ENCODE measurements around the gene ETF1. TPM values are rescaled to one million over a fixed set of nuclear protein-coding genes. Genes with fewer than 3 reads are reported as not detected.

The ETF1 gene
- total RNA-seq, 1 donor from 2014 or later, result 116 TPM

DNA sequence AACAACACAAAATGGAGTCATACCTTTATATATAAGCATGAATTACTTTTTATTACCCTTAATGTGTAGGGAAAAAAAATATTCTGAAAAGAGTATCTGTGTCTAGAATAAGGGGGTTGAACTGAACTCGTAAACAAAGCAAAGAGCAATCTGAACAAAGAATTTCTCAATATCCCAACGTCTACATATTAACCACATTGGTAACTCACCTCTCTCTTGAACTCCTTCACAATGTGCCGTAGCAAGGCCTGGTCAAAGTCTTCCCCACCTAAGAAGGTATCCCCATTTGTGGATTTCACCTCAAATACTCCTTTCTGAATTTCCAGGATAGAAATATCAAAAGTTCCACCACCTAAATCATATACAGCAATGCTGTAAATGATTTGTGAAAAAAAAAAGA is 23.8 kb upstream of the ETF1 start:
- H3K27me3 Mint-ChIP-seq (ENCODE audit: insufficient read depth, low read depth), result no peaks in the 10 kb centered on the region
- no peak overlapping the region for H3K4me3 ChIP-seq
- H3K27me3 ChIP-seq, result no peaks in the 10 kb centered on the region
- TF ChIP-seq, protein P1, sequence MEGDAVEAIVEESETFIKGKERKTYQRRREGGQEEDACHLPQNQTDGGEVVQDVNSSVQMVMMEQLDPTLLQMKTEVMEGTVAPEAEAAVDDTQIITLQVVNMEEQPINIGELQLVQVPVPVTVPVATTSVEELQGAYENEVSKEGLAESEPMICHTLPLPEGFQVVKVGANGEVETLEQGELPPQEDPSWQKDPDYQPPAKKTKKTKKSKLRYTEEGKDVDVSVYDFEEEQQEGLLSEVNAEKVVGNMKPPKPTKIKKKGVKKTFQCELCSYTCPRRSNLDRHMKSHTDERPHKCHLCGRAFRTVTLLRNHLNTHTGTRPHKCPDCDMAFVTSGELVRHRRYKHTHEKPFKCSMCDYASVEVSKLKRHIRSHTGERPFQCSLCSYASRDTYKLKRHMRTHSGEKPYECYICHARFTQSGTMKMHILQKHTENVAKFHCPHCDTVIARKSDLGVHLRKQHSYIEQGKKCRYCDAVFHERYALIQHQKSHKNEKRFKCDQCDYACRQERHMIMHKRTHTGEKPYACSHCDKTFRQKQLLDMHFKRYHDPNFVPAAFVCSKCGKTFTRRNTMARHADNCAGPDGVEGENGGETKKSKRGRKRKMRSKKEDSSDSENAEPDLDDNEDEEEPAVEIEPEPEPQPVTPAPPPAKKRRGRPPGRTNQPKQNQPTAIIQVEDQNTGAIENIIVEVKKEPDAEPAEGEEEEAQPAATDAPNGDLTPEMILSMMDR (IDR thresholded peaks at IDR 0.05), result no peak
- TF ChIP-seq EZH2 (IDR thresholded peaks at IDR 0.05) (no peak), EZH2phosphoT487 (IDR thresholded peaks at IDR 0.05) (no peak)
- H3K9ac ChIP-seq, result no peak overlapping the region
- H3K4me2 ChIP-seq, result no peak overlapping the region
- no peaks in the 10 kb centered on the region for H3K9me3 Mint-ChIP-seq
- peaks cover 30% of the 10 kb centered on the region for H4K20me1 ChIP-seq (ENCODE audit: low read depth)
- H3K4me1 Mint-ChIP-seq, result no peaks in the 10 kb centered on the region
- H3K9me3 ChIP-seq (ENCODE audit: low read depth), result no peaks in the 10 kb centered on the region
- H3K36me3 ChIP-seq, result peaks cover 21% of the 10 kb centered on the region
- H3F3A ChIP-seq (ENCODE audit: low read depth), result peaks cover 8% of the 10 kb centered on the region
- no peak overlapping the region for H3K4me3 Mint-ChIP-seq
- DNase-seq (ENCODE audit: low spot score), result no peak
- H2AFZ ChIP-seq (replicated peaks), result no peak overlapping the region
- peaks cover 42% of the 10 kb centered on the region for H3K36me3 Mint-ChIP-seq
- no peak overlapping the region for H3K27ac Mint-ChIP-seq
- H3K27ac ChIP-seq, result no peak overlapping the region
- H3K4me1 ChIP-seq, result no peaks in the 10 kb centered on the region
- peaks cover 72% of the 10 kb centered on the region for H3K79me2 ChIP-seq (ENCODE audit: low read depth)

DNA sequence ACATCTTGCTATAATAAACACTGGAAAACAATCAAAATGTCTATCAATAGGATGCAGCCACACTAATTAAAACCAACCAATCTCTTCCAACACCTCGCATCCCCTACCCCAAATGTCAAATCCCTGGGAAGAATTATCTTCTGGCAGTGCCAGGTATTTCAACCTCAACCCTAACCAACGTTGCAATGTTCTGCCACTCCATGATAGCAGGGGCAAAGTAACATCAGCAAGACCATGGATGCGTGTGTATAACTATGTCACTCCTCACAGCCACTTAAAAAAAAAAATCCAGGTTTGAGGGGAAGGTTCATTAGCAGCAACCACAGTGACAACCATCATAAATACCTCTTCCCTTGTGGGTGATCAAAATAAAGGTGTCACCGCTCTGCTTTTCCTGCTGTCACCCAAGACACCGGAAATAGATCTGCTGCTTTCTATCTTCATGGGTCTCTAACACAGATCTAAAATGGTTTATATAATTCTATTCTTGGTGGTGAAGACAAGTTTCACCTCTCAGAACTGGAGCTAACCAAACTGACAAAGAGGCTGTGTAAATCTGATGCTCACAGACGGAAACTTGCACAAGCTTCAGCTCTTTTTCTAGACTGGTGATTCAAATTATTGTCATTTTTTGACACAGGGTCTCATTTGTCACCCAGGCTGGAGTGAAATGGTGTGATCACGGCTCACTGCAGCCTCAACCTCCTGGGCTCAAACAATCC is 22.2 kb upstream of the ETF1 start:
- Histone ChIP-seq H3K9me3 (ENCODE audit: low read depth) (no peaks in the 10 kb centered on the region), H3K4me3 (no peak overlapping the region), H3K36me3 (peaks cover 23% of the 10 kb centered on the region), H3K9ac (no peak overlapping the region), H4K20me1 (ENCODE audit: low read depth) (peaks cover 32% of the 10 kb centered on the region), H3K27ac (no peak overlapping the region), H3K27me3 (no peaks in the 10 kb centered on the region), H3F3A (ENCODE audit: low read depth) (peaks cover 9% of the 10 kb centered on the region), H3K4me2 (no peak overlapping the region), H3K4me1 (no peaks in the 10 kb centered on the region), H3K79me2 (ENCODE audit: low read depth) (peaks cover 66% of the 10 kb centered on the region), H2AFZ (replicated peaks) (no peak overlapping the region)
- TF ChIP-seq, protein P1 (IDR thresholded peaks at IDR 0.05), result no peak
- TF ChIP-seq EZH2phosphoT487 (IDR thresholded peaks at IDR 0.05) (no peak), EZH2 (IDR thresholded peaks at IDR 0.05) (no peak)
- Mint-ChIP-seq H3K36me3 (peaks cover 43% of the 10 kb centered on the region), H3K4me3 (no peak overlapping the region), H3K27me3 (ENCODE audit: insufficient read depth, low read depth) (no peaks in the 10 kb centered on the region), H3K9me3 (no peaks in the 10 kb centered on the region), H3K27ac (no peak overlapping the region), H3K4me1 (no peaks in the 10 kb centered on the region)
- no peak for DNase-seq (ENCODE audit: low spot score)

DNA sequence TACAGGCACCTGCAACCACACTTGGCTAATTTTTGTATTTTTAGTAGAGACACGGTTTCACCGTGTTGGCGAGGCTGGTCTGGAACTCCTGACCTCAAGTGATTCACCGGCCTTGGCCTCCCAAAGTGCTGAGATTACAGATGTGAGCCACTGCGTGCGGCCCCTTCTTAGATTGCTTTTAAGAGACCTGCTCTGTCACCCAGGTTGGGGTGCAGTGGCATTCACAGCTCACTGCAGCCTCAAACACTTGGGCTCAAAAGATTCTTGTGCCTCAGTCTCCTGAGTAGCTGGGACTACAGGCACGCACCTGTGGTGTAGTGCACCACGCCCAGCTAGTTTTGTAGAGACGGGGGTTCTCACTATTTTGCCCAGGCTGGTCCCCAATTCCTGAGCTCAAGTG is 21.2 kb upstream of the ETF1 start:
- no peak overlapping the region for H3K4me3 Mint-ChIP-seq
- no peak for TF ChIP-seq EZH2 (IDR thresholded peaks at IDR 0.05)
- TF ChIP-seq EZH2phosphoT487 (IDR thresholded peaks at IDR 0.05), result no peak
- TF ChIP-seq, protein P1 (IDR thresholded peaks at IDR 0.05), result no peak
- Histone ChIP-seq H3K9ac (no peak overlapping the region), H3K27me3 (no peaks in the 10 kb centered on the region), H3K9me3 (ENCODE audit: low read depth) (no peaks in the 10 kb centered on the region), H3K27ac (no peak overlapping the region), H4K20me1 (ENCODE audit: low read depth) (peaks cover 35% of the 10 kb centered on the region), H3K4me3 (no peak overlapping the region), H3F3A (ENCODE audit: low read depth) (peaks cover 9% of the 10 kb centered on the region), H2AFZ (replicated peaks) (no peak overlapping the region), H3K36me3 (peaks cover 20% of the 10 kb centered on the region), H3K4me1 (no peaks in the 10 kb centered on the region), H3K79me2 (ENCODE audit: low read depth) (peaks cover 69% of the 10 kb centered on the region), H3K4me2 (no peak overlapping the region)
- H3K27ac Mint-ChIP-seq, result no peak overlapping the region
- no peak for DNase-seq (ENCODE audit: low spot score)
- no peaks in the 10 kb centered on the region for H3K9me3 Mint-ChIP-seq
- H3K4me1 Mint-ChIP-seq, result no peaks in the 10 kb centered on the region
- peaks cover 49% of the 10 kb centered on the region for H3K36me3 Mint-ChIP-seq
- H3K27me3 Mint-ChIP-seq (ENCODE audit: insufficient read depth, low read depth), result no peaks in the 10 kb centered on the region
